ENCODE data around the gene FAIM. TPM values are rescaled to one million over a fixed set of nuclear protein-coding genes. Genes with fewer than 3 reads are reported as not detected.

The FAIM gene
- total RNA-seq, 4 donors from 2014 or later, result 6.3 to 15.3 (median 13.6) TPM

DNA sequence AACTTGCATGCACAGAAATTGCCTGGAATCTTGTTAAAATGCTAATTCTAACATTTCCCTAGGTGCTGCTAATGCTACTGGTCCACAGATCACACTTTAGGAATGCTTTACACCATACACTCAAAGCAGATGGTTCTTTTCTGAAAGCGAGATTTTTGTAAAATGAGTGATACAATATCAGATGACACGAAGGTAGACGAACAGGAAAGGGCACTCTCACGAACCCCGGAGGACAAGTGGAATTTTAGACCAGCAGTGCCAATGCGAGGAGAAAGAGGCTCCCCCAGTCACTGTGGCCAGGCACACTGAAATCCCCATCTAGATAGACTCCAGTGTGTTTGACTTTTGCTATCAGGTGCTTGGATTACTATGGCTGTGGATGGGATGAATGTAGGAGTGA is 21.0 kb downstream of the FAIM start:
- Histone ChIP-seq H3K4me3 (no peak overlapping the region), H3K36me3 (peaks cover 0 to 54% (median 0%) of the 10 kb centered on the region in 3 donors), H3K4me1 (no peaks in the 10 kb centered on the region), H3K9me3 (no peaks in the 10 kb centered on the region), H3K27ac (no peak overlapping the region), H3K27me3 (no peaks in the 10 kb centered on the region)
- DNase-seq (ENCODE audit: low spot score in 2 of 2), result no peak
- TF ChIP-seq POLR2A (IDR thresholded peaks at IDR 0.05), result no peak
- 82 to 88% methylated on average over 6 of the region's 6 CpGs for WGBS, 2 donors

DNA sequence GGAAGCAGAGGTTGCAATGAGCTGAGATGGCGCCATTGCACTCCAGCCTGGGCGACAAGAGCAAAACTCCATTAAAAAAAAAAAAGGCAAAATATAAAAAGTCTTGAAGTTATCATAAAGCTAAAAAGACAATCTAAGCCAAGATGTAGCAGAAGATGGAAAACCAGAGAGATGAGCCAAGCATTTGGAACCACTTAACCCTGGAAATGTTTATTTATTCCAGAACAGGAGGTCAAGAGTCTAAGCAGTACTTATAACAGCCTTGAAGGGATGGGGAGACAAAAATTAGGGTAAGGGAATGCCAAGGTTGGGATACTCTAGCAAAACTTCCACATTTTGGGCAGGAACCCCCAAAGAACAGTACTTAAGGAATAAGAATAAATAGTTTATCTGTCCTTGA is 30.1 kb downstream of the FAIM start:
- no peak overlapping the region for H3K27ac ChIP-seq
- no peaks in the 10 kb centered on the region for H3K27me3 ChIP-seq
- no peaks in the 10 kb centered on the region for H3K4me1 ChIP-seq
- peaks cover 0 to 9% (median 0%) of the 10 kb centered on the region in 3 donors for H3K36me3 ChIP-seq
- no peak for TF ChIP-seq CTCF (IDR thresholded peaks at IDR 0.05)
- no peak for TF ChIP-seq POLR2A (IDR thresholded peaks at IDR 0.05)
- TF ChIP-seq EP300 (IDR thresholded peaks at IDR 0.05), result no peak
- no peak for DNase-seq (ENCODE audit: low spot score in 2 of 2)
- WGBS, 2 donors, result 79 to 82% methylated on average over 2 of the region's 2 CpGs
- H3K9me3 ChIP-seq, result peaks cover 0 to 34% (median 4%) of the 10 kb centered on the region in 4 donors
- H3K4me3 ChIP-seq, result no peak overlapping the region

- DNase-seq (ENCODE audit: low spot score in 2 of 2), result no peak
- TF ChIP-seq CTCF (IDR thresholded peaks at IDR 0.05), result no peak
- TF ChIP-seq EP300 (IDR thresholded peaks at IDR 0.05), result no peak
- TF ChIP-seq POLR2A (IDR thresholded peaks at IDR 0.05), result no peak
- 85 to 92% methylated on average over 4 of the region's 4 CpGs for WGBS, 2 donors
- Histone ChIP-seq H3K9me3 (peaks cover 0 to 53% (median 12%) of the 10 kb centered on the region in 4 donors), H3K27ac (no peak overlapping the region), H3K4me3 (no peak overlapping the region), H3K27me3 (no peaks in the 10 kb centered on the region), H3K36me3 (no peaks in the 10 kb centered on the region), H3K4me1 (no peaks in the 10 kb centered on the region)
Measured at GRCh38 chr3:138640537-138640936, 32.0 kb downstream of the FAIM start.

- H3K9me3 ChIP-seq, result peaks cover 0 to 72% (median 20%) of the 10 kb centered on the region in 4 donors
- 87 to 88% methylated on average over 4 of the region's 4 CpGs for WGBS, 2 donors
- no peak overlapping the region for H3K27ac ChIP-seq
Measured at GRCh38 chr3:138642226-138642926, 33.8 kb downstream of the FAIM start.

GRCh38 chr3:138642927-138643253 is 34.3 kb downstream of the FAIM start:
- no peak for DNase-seq (ENCODE audit: low spot score in 2 of 2)
- Histone ChIP-seq H3K4me3 (no peak overlapping the region), H3K9me3 (peaks cover 0 to 75% (median 20%) of the 10 kb centered on the region in 4 donors), H3K36me3 (no peaks in the 10 kb centered on the region), H3K27me3 (no peaks in the 10 kb centered on the region), H3K4me1 (no peaks in the 10 kb centered on the region), H3K27ac (no peak overlapping the region)
- TF ChIP-seq POLR2A (IDR thresholded peaks at IDR 0.05) (no peak), EP300 (IDR thresholded peaks at IDR 0.05) (no peak), CTCF (IDR thresholded peaks at IDR 0.05) (no peak)
- WGBS, 2 donors, result 97 to 100% methylated on average over 1 of the region's 1 CpG

More at GRCh38 chr3:138642226-138642926, 33.8 kb downstream of the FAIM start:
- no peak for TF ChIP-seq CTCF (IDR thresholded peaks at IDR 0.05)
- TF ChIP-seq EP300 (IDR thresholded peaks at IDR 0.05), result no peak
- TF ChIP-seq POLR2A (IDR thresholded peaks at IDR 0.05), result no peak
- Histone ChIP-seq H3K27me3 (no peaks in the 10 kb centered on the region), H3K4me1 (no peaks in the 10 kb centered on the region), H3K36me3 (no peaks in the 10 kb centered on the region), H3K4me3 (no peak overlapping the region)
- no peak for DNase-seq (ENCODE audit: low spot score in 2 of 2)
